SK-N-SH (cell line): ENCODE results near the gene CACNA1D. TPM values are rescaled to one million over a fixed set of nuclear protein-coding genes. Genes with fewer than 3 reads are reported as not detected.

Experiments used
- CTCF ChIA-PET: fragments of 300-600, 350-600 bp; formaldehyde crosslinking; extraction: SDS; loops from one replicate; lab custom pipeline; 2021; lab: Yijun Ruan, JAX
- POLR2A ChIA-PET: fragments of 350-600 bp; sonication (Branson Sonifier 250); formaldehyde crosslinking; extraction: SDS; loops from one replicate; lab custom pipeline; 2020; ENCODE audit warnings: antibody characterized with exemption, inconsistent platforms; lab: Yijun Ruan, JAX
- DNase-seq: peaks from one replicate; pipeline ENCODE4 v3.0.0; 2012
- H2AFZ ChIP-seq: fragments of 200-600 bp; sonication (generic); 2 replicates; pipeline ENCODE4 v1.8.1; 2016; ENCODE audit warnings: antibody characterized with exemption, mild to moderate bottlenecking, low read depth
- H3F3A ChIP-seq: fragments of 200-600 bp; sonication (generic); replicated peaks from 2 replicates; pipeline ENCODE3; 2016; ENCODE audit warnings: antibody characterized with exemption, mild to moderate bottlenecking; ENCODE audit not compliant: insufficient read depth
- H3K27ac ChIP-seq, 2 experiments: fragments of 200-500 bp in 1 of 2; fragments of 200-600 bp in 1 of 2; sonication (Bioruptor generic) in 1 of 2; sonication (generic), shearing (Covaris generic) in 1 of 2; 2 replicates each; pipeline versions ENCODE4 v1.5.1 to v1.6.1; 2014 to 2016; ENCODE audit warnings: low read depth in 2 of 2, inconsistent platforms in 1 of 2, low read length in 1 of 2, mild to moderate bottlenecking in 1 of 2, mixed read lengths in 1 of 2
- H3K27me3 ChIP-seq: fragments of 200-600 bp; sonication (generic), shearing (Covaris generic); 2 replicates; pipeline ENCODE4 v1.6.1; 2016; ENCODE audit warnings: mixed run types; ENCODE audit not compliant: insufficient read depth
- H3K36me3 ChIP-seq, 2 experiments: fragments of 200-500 bp in 1 of 2; fragments of 200-600 bp in 1 of 2; sonication (Bioruptor generic) in 1 of 2; sonication (generic) in 1 of 2; replicated peaks in 1 of 2; 2 replicates each; pipeline versions ENCODE3 to v1.5.1; 2014 to 2016; ENCODE audit warnings: low read length in 1 of 2, mild to moderate bottlenecking in 1 of 2; ENCODE audit not compliant: insufficient read depth in 2 of 2, control insufficient read depth in 1 of 2
- H3K4me1 ChIP-seq, 2 experiments: fragments of 200-500 bp in 1 of 2; fragments of 200-600 bp in 1 of 2; sonication (Bioruptor generic) in 1 of 2; sonication (generic), shearing (Covaris generic) in 1 of 2; 2 replicates each; pipeline versions ENCODE4 v1.5.1 to v1.6.1; 2014 to 2016; ENCODE audit warnings: low read depth in 1 of 2, low read length in 1 of 2, mixed run types in 1 of 2; ENCODE audit not compliant: insufficient read depth in 2 of 2, control insufficient read depth in 1 of 2
- H3K4me2 ChIP-seq: fragments of 200-600 bp; sonication (generic), shearing (Covaris generic); 2 replicates; pipeline ENCODE4 v1.6.1; 2017; ENCODE audit warnings: mixed run types
- H3K4me3 ChIP-seq, 2 experiments: fragments of 200-500 bp in 1 of 2; fragments of 200-600 bp in 1 of 2; sonication (Bioruptor generic) in 1 of 2; sonication (generic), shearing (Covaris generic) in 1 of 2; 2 replicates each; pipeline versions ENCODE4 v1.5.1 to v1.8.1; 2014 to 2016; ENCODE audit warnings: low read depth in 2 of 2, inconsistent platforms in 1 of 2, low read length in 1 of 2, mild to moderate bottlenecking in 1 of 2, mixed read lengths in 1 of 2, moderate library complexity in 1 of 2
- H3K79me2 ChIP-seq: fragments of 200-600 bp; sonication (generic); 2 replicates; pipeline ENCODE4 v1.8.1; 2017; ENCODE audit warnings: mild to moderate bottlenecking; ENCODE audit not compliant: insufficient read depth
- H3K9ac ChIP-seq: fragments of 200-600 bp; sonication (generic); 2 replicates; pipeline ENCODE4 v1.6.1; 2017; ENCODE audit warnings: mixed run types
- H3K9me2 ChIP-seq: fragments of 200-600 bp; sonication (generic); 2 replicates; pipeline ENCODE4 v1.6.1; 2017; ENCODE audit warnings: mixed run types
- H3K9me3 ChIP-seq: fragments of 200-600 bp; sonication (generic); 2 replicates; pipeline ENCODE4 v1.6.1; 2017; ENCODE audit warnings: mixed run types, mild to moderate bottlenecking, moderate library complexity
- H4K20me1 ChIP-seq: fragments of 200-600 bp; sonication (generic); 2 replicates; pipeline ENCODE4 v1.6.1; 2017; ENCODE audit warnings: mild to moderate bottlenecking, mixed run types; ENCODE audit not compliant: insufficient read depth
- CTCF ChIP-seq: fragments of 200-600 bp; sonication (generic); IDR thresholded peaks from 2 replicates; pipeline ENCODE4 v1.6.1; 2017; ENCODE audit warnings: antibody characterized with exemption, mild to moderate bottlenecking, moderate library complexity
- GABPA ChIP-seq: IDR thresholded peaks from 2 replicates; pipeline ENCODE4 v1.4.0; 2012; ENCODE audit warnings: low read depth, mild to moderate bottlenecking
- MXI1 ChIP-seq: IDR thresholded peaks from 2 replicates; pipeline ENCODE4 v1.6.1; 2012; ENCODE audit warnings: mild to moderate bottlenecking, low read depth, low read length, improper control_type of control experiment
- PBX3 ChIP-seq: IDR thresholded peaks from 2 replicates; pipeline ENCODE4; 2012
- POLR2AphosphoS5 ChIP-seq: IDR thresholded peaks from 2 replicates; pipeline ENCODE4 v1.6.1; 2012; ENCODE audit warnings: low read depth, low read length
- RAD21 ChIP-seq: IDR thresholded peaks from 2 replicates; pipeline ENCODE4 v1.6.1; 2012; ENCODE audit warnings: mild to moderate bottlenecking, low read length
- USF1 ChIP-seq: IDR thresholded peaks from 2 replicates; pipeline ENCODE4 v1.4.0; 2012; ENCODE audit warnings: low read depth, borderline replicate concordance
- USF2 ChIP-seq: fragments of 150-350 bp; IDR thresholded peaks from 2 replicates; pipeline ENCODE4 v1.6.1; 2017; ENCODE audit warnings: antibody characterized with exemption, low read length, low read depth, borderline replicate concordance
- WGBS: methylation state at CpG from one replicate; pipeline ENCODE4 v1.1.6; 2017; ENCODE audit warnings: low lambda C conversion rate; 5-methylcytosine and 5-hydroxymethylcytosine counted together
- polyA plus RNA-seq, 3 experiments: library from polyadenylated mRNA; depleted of rRNA; stranded (reverse); fragments of >200 nt; gene quantifications; 2 replicates each; pipeline ENCODE4 v1.2.3, GENCODE V29; 2012

Gene CACNA1D
- polyA plus RNA-seq, 1 of the 3 experiments (the other 2 are of a cell fraction), result 0.12 TPM

- no peak overlapping the region for H3K4me2 ChIP-seq
- no peaks in the 10 kb centered on the region for H3K79me2 ChIP-seq
- POLR2A ChIA-PET, result no interaction called here
- TF ChIP-seq USF1 (no peak), PBX3 (no peak), RAD21 (no peak), MXI1 (no peak)
- TF ChIP-seq, all 33 proteins: peak for 0
- no peak overlapping the region for H2AFZ ChIP-seq
- no peak overlapping the region for H3K27ac ChIP-seq
- DNase-seq, result no peak
- H3K9ac ChIP-seq, result no peak overlapping the region
- H3K9me3 ChIP-seq, result no peaks in the 10 kb centered on the region
- H3F3A ChIP-seq, result no peaks in the 10 kb centered on the region
- no peaks in the 10 kb centered on the region; the same call in 1 of the 2 replicates for H3K27me3 ChIP-seq
- peaks cover 0 to 13% of the 10 kb centered on the region in 2 experiments; a peak in 2 of 4 replicates for H3K4me1 ChIP-seq
- no peaks in the 10 kb centered on the region for H3K9me2 ChIP-seq
- H4K20me1 ChIP-seq, result no peaks in the 10 kb centered on the region
- no peaks in the 10 kb centered on the region for H3K36me3 ChIP-seq
- 56% methylated on average over 3 of the region's 3 CpGs for WGBS
- CTCF ChIA-PET, result interaction anchor here (1.0 to 1.9 kb wide), 2 partner anchors 23 to 28 kb away, joined by 4 to 6 read pairs; no protein-coding TSS in a partner anchor
- H3K4me3 ChIP-seq, result no peak overlapping the region
These were observed 188.4 kb downstream of the CACNA1D start for GRCh38 chr3:53682807-53683206.

GRCh38 chr3:53688066-53688465 lies 193.7 kb downstream of the CACNA1D start:
- no peak overlapping the region for H2AFZ ChIP-seq
- ChIA-PET CTCF (interaction anchor here (0.6 to 7.4 kb wide), 3 partner anchors 11 to 312 kb away, joined by 3 to 45 read pairs (median 6); no protein-coding TSS in a partner anchor), POLR2A (interaction anchor here (1.2 kb wide), 1 partner anchor 112 kb away, joined by 3 read pairs; no protein-coding TSS in a partner anchor)
- no peak overlapping the region for H3K9ac ChIP-seq
- no peak overlapping the region for H3K4me2 ChIP-seq
- DNase-seq, result no peak
- no peaks in the 10 kb centered on the region for H3K9me3 ChIP-seq
- no peaks in the 10 kb centered on the region for H3K27me3 ChIP-seq
- no peaks in the 10 kb centered on the region for H3K36me3 ChIP-seq
- no peak overlapping the region for H3K27ac ChIP-seq
- H4K20me1 ChIP-seq, result no peaks in the 10 kb centered on the region
- H3K79me2 ChIP-seq, result no peaks in the 10 kb centered on the region
- WGBS, result 47% methylated on average over 6 of the region's 6 CpGs
- peaks cover 0 to 4% of the 10 kb centered on the region in 2 experiments; a peak in 1 of 4 replicates for H3K4me1 ChIP-seq
- no peaks in the 10 kb centered on the region for H3K9me2 ChIP-seq
- H3K4me3 ChIP-seq, result no peak overlapping the region
- TF ChIP-seq GABPA (no peak), CTCF (no peak), MXI1 (no peak), USF2 (no peak), POLR2AphosphoS5 (no peak)
- H3F3A ChIP-seq, result no peaks in the 10 kb centered on the region
